Endodermal cell (in vitro differentiated cells): ENCODE data around the gene C4A. TPM values are rescaled to one million over a fixed set of nuclear protein-coding genes. Genes with fewer than 3 reads are reported as not detected.
A peak's percentile ranks its signal among the peaks of the same experiment; 100 is the strongest.

Experiments used
- DNase-seq: peaks from one replicate; pipeline ENCODE4 v3.0.0-alpha.2; 2017
- H3K27ac ChIP-seq: 2 replicates; pipeline ENCODE4 v1.5.1; 2013; ENCODE audit warnings: mild to moderate bottlenecking, low read depth, low read length, moderate library complexity
- H3K27me3 ChIP-seq: 2 replicates; pipeline ENCODE4 v1.6.1; 2013; ENCODE audit warnings: mild to moderate bottlenecking, low read length, moderate library complexity; ENCODE audit not compliant: insufficient read depth, control insufficient read depth, poor library complexity, severe bottlenecking
- H3K36me3 ChIP-seq: 2 replicates; pipeline ENCODE4 v1.7.0; 2013; ENCODE audit warnings: mild to moderate bottlenecking, low read length, moderate library complexity; ENCODE audit not compliant: control insufficient read depth, insufficient read depth
- H3K4me1 ChIP-seq: one replicate; pipeline ENCODE4 v1.7.0; 2013; ENCODE audit warnings: low read length; ENCODE audit not compliant: control insufficient read depth, insufficient read depth
- H3K4me3 ChIP-seq: 2 replicates; pipeline ENCODE4 v1.5.1; 2013; ENCODE audit warnings: mild to moderate bottlenecking, low read length, moderate library complexity
- H3K9ac ChIP-seq: 2 replicates; pipeline ENCODE4 v1.6.1; 2013; ENCODE audit warnings: mild to moderate bottlenecking, low read length, moderate library complexity; ENCODE audit not compliant: poor library complexity, severe bottlenecking; ENCODE audit errors: extremely low read depth
- H3K9me3 ChIP-seq: 2 replicates; pipeline ENCODE4 v1.6.1; 2013; ENCODE audit warnings: mild to moderate bottlenecking, low read length, moderate library complexity; ENCODE audit not compliant: control insufficient read depth
- H3K27ac Mint-ChIP-seq: 2 replicates; pipeline ENCODE4 v1.8.0; 2020; ENCODE audit warnings: mixed read lengths
- H3K27me3 Mint-ChIP-seq: 2 replicates; pipeline ENCODE4 v1.8.0; 2021; ENCODE audit warnings: mild to moderate bottlenecking, mixed read lengths; ENCODE audit not compliant: insufficient read depth
- H3K36me3 Mint-ChIP-seq: 2 replicates; pipeline ENCODE4 v1.8.0; 2020; ENCODE audit warnings: low read depth, mixed read lengths
- H3K4me1 Mint-ChIP-seq: 2 replicates; pipeline ENCODE4 v1.8.0; 2020; ENCODE audit warnings: mixed read lengths
- H3K4me3 Mint-ChIP-seq: 2 replicates; pipeline ENCODE4 v1.8.0; 2020; ENCODE audit warnings: mild to moderate bottlenecking, moderate library complexity, mixed read lengths
- H3K9me3 Mint-ChIP-seq: 2 replicates; pipeline ENCODE4 v1.8.0; 2020; ENCODE audit warnings: mild to moderate bottlenecking, mixed read lengths
- CTCF ChIP-seq: fragments of 200-600 bp; sonication (generic); conservative IDR thresholded peaks from 2 replicates; pipeline ENCODE4 v1.5.0; 2021; ENCODE audit warnings: antibody characterized with exemption, mild to moderate bottlenecking
- WGBS, 2 experiments: methylation state at CpG; one replicate each; pipeline versions ENCODE4 v1.1.5 to v1.1.7; 2013; ENCODE audit warnings: missing lambda C conversion rate in 2 of 2, mixed read lengths in 1 of 2; ENCODE audit not compliant: insufficient coverage in 1 of 2, insufficient read length in 1 of 2; 5-methylcytosine and 5-hydroxymethylcytosine counted together
- total RNA-seq, 2 donors: library from RNA; stranded (reverse); fragmentation: NEBNext Ultra II Directional in 1 of 2; extraction: Animal tissue kit (Norgen Biotek cat#: 25700) in 1 of 2; gene quantifications; 2 replicates in 1 of 2; 3 replicates in 1 of 2; pipeline ENCODE4 v1.2.1, GENCODE V29; 2021

Gene C4A
- total RNA-seq, 2 donors from 2014 or later: 4.5 to 6.2 TPM

- peaks cover 2% of the 10 kb centered on the region for H3K9me3 Mint-ChIP-seq
- H3K27ac Mint-ChIP-seq: peak overlapping the region; percentile 30
- H3K9me3 ChIP-seq: no peaks in the 10 kb centered on the region
- H3K36me3 ChIP-seq: peaks cover 38% of the 10 kb centered on the region
- 92 to 98% methylated on average over 11 to 23 of the region's 23 CpGs for WGBS, 2 experiments
- no peaks in the 10 kb centered on the region for H3K27me3 ChIP-seq
- no peak overlapping the region for H3K4me3 ChIP-seq
- H3K9ac ChIP-seq: no peak overlapping the region
- DNase-seq: no peak
- H3K4me3 Mint-ChIP-seq: no peak overlapping the region
- H3K36me3 Mint-ChIP-seq: peaks cover 61% of the 10 kb centered on the region
- no peaks in the 10 kb centered on the region for H3K27me3 Mint-ChIP-seq
- H3K27ac ChIP-seq: no peak overlapping the region
- TF ChIP-seq CTCF: no peak
- H3K4me1 ChIP-seq: peaks cover 8% of the 10 kb centered on the region
- H3K4me1 Mint-ChIP-seq: peaks cover 9% of the 10 kb centered on the region
Measured at GRCh38 chr6:31968791-31969711, 12.8 kb upstream of the C4A start.

GRCh38 chr6:31969712-31970603, 11.9 kb upstream of the C4A start:
- H3K9ac ChIP-seq: no peak overlapping the region
- Mint-ChIP-seq H3K27ac (peak overlapping the region; percentile 30), H3K36me3 (peaks cover 62% of the 10 kb centered on the region), H3K9me3 (peaks cover 10% of the 10 kb centered on the region), H3K4me3 (peak overlapping the region; percentile 31), H3K4me1 (peaks cover 9% of the 10 kb centered on the region), H3K27me3 (no peaks in the 10 kb centered on the region)
- peaks cover 2% of the 10 kb centered on the region for H3K9me3 ChIP-seq
- no peak for TF ChIP-seq CTCF
- H3K27ac ChIP-seq: no peak overlapping the region
- no peaks in the 10 kb centered on the region for H3K27me3 ChIP-seq
- no peak overlapping the region for H3K4me3 ChIP-seq
- WGBS, 2 experiments: 88 to 93% methylated on average over 14 to 17 of the region's 17 CpGs
- H3K36me3 ChIP-seq: peaks cover 31% of the 10 kb centered on the region
- DNase-seq: no peak
- H3K4me1 ChIP-seq: peaks cover 8% of the 10 kb centered on the region

- peak overlapping the region; percentile 30 for H3K27ac Mint-ChIP-seq
- H3K36me3 Mint-ChIP-seq: peaks cover 66% of the 10 kb centered on the region
- H3K27me3 ChIP-seq: no peaks in the 10 kb centered on the region
- no peak for TF ChIP-seq CTCF
- H3K4me1 ChIP-seq: peaks cover 8% of the 10 kb centered on the region
- H3K4me3 ChIP-seq: peak overlapping the region; percentile 95
- peaks cover 23% of the 10 kb centered on the region for H3K36me3 ChIP-seq
- H3K4me1 Mint-ChIP-seq: peaks cover 9% of the 10 kb centered on the region
- no peak for DNase-seq
- WGBS, 2 experiments: 93 to 98% methylated on average over 10 to 18 of the region's 18 CpGs
- no peaks in the 10 kb centered on the region for H3K27me3 Mint-ChIP-seq
- H3K9ac ChIP-seq: peak overlapping the region; percentile 91
- no peak overlapping the region for H3K27ac ChIP-seq
- peak overlapping the region; percentile 94 for H3K4me3 Mint-ChIP-seq
- H3K9me3 ChIP-seq: peaks cover 7% of the 10 kb centered on the region
- peaks cover 16% of the 10 kb centered on the region for H3K9me3 Mint-ChIP-seq
Measured at GRCh38 chr6:31970604-31971271, 11.1 kb upstream of the C4A start.
